ENCODE results near the gene SH3PXD2A. TPM values are rescaled to one million over a fixed set of nuclear protein-coding genes. Genes with fewer than 3 reads are reported as not detected.

The SH3PXD2A gene
- total RNA-seq, 1 experiment from 2014 or later = 4.5 TPM

GRCh38 chr10:103706762-103707161, 148.6 kb downstream of the SH3PXD2A start:
- no peaks in the 10 kb centered on the region for H3K36me3 Mint-ChIP-seq (ENCODE audit: insufficient read depth in 1 of 3, low read depth in 3 of 3)
- no peak overlapping the region for H2AK5ac ChIP-seq (ENCODE audit: insufficient read length, low read length)
- H3K14ac ChIP-seq (ENCODE audit: insufficient read depth, low read length) = no peak overlapping the region

More at GRCh38 chr10:103706762-103707161, 148.6 kb downstream of the SH3PXD2A start:
- Histone ChIP-seq H3K18ac (ENCODE audit: insufficient read length, low read depth, low read length) (no peak overlapping the region), H2BK12ac (ENCODE audit: insufficient read length, low read depth, low read length) (no peak overlapping the region), H3K4me2 (ENCODE audit: insufficient read depth, insufficient read length, low read length) (no peak overlapping the region), H4K5ac (ENCODE audit: insufficient read length, low read depth, low read length) (no peak overlapping the region), H4K91ac (ENCODE audit: insufficient read length, low read depth, low read length) (no peak overlapping the region), H2BK5ac (ENCODE audit: insufficient read length, low read length) (no peak overlapping the region), H2BK20ac (ENCODE audit: low read depth, low read length, poor library complexity, severe bottlenecking) (no peak overlapping the region), H4K8ac (replicated peaks; ENCODE audit: insufficient read length, low read depth, low read length) (no peak overlapping the region), H3K79me2 (ENCODE audit: insufficient read depth, low read length) (no peaks in the 10 kb centered on the region), H3K23me2 (ENCODE audit: insufficient read length, low read depth, low read length, poor library complexity, severe bottlenecking) (no peaks in the 10 kb centered on the region), H3K23ac (ENCODE audit: insufficient read length, low read depth, low read length) (no peak overlapping the region), H3K79me1 (ENCODE audit: insufficient read depth, low read depth, low read length, poor library complexity, severe bottlenecking) (no peaks in the 10 kb centered on the region), H3K27me3 (ENCODE audit: insufficient read depth, low read length) (no peaks in the 10 kb centered on the region), H4K20me1 (ENCODE audit: control insufficient read depth, insufficient read depth, insufficient read length) (no peaks in the 10 kb centered on the region), H2AFZ (ENCODE audit: low read length) (no peak overlapping the region), H2BK120ac (ENCODE audit: low read depth, low read length, poor library complexity, severe bottlenecking) (no peak overlapping the region), H2BK15ac (ENCODE audit: low read depth, low read length) (no peak overlapping the region), H3K9me3 (ENCODE audit: control insufficient read depth, low read depth, low read length) (no peaks in the 10 kb centered on the region), H3K9ac (ENCODE audit: extremely low read depth, insufficient read length, low read length) (no peak overlapping the region), H3K27ac (ENCODE audit: insufficient read length, low read depth, low read length) (no peak overlapping the region), H3K56ac (ENCODE audit: insufficient read length, low read depth, low read length) (no peak overlapping the region), H3K4me1 (ENCODE audit: insufficient read depth, low read length) (no peaks in the 10 kb centered on the region), H3T11ph (ENCODE audit: low read length) (no peak overlapping the region), H3K4ac (ENCODE audit: low read depth, low read length) (no peak overlapping the region)
- no CpG with 5 or more reads among the region's 6 CpGs for WGBS (ENCODE audit: extremely low coverage, insufficient read length, low lambda C conversion rate)
- H3K4me3 Mint-ChIP-seq = no peak overlapping the region
- H3K27ac Mint-ChIP-seq = peak overlapping the region in 1 of 3 experiments; percentile 64; a peak in 2 of 7 replicates
- H3K9me3 Mint-ChIP-seq = no peaks in the 10 kb centered on the region
- TF ChIP-seq, protein P1, sequence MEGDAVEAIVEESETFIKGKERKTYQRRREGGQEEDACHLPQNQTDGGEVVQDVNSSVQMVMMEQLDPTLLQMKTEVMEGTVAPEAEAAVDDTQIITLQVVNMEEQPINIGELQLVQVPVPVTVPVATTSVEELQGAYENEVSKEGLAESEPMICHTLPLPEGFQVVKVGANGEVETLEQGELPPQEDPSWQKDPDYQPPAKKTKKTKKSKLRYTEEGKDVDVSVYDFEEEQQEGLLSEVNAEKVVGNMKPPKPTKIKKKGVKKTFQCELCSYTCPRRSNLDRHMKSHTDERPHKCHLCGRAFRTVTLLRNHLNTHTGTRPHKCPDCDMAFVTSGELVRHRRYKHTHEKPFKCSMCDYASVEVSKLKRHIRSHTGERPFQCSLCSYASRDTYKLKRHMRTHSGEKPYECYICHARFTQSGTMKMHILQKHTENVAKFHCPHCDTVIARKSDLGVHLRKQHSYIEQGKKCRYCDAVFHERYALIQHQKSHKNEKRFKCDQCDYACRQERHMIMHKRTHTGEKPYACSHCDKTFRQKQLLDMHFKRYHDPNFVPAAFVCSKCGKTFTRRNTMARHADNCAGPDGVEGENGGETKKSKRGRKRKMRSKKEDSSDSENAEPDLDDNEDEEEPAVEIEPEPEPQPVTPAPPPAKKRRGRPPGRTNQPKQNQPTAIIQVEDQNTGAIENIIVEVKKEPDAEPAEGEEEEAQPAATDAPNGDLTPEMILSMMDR (conservative IDR thresholded peaks at IDR 0.05) = no peak
- H3K27me3 Mint-ChIP-seq (ENCODE audit: low read depth) = no peaks in the 10 kb centered on the region
- no peaks in the 10 kb centered on the region for H3K4me1 Mint-ChIP-seq
- no peak for DNase-seq

Data from H9 (cell line).